ENCODE data around the gene HHAT.

DNA sequence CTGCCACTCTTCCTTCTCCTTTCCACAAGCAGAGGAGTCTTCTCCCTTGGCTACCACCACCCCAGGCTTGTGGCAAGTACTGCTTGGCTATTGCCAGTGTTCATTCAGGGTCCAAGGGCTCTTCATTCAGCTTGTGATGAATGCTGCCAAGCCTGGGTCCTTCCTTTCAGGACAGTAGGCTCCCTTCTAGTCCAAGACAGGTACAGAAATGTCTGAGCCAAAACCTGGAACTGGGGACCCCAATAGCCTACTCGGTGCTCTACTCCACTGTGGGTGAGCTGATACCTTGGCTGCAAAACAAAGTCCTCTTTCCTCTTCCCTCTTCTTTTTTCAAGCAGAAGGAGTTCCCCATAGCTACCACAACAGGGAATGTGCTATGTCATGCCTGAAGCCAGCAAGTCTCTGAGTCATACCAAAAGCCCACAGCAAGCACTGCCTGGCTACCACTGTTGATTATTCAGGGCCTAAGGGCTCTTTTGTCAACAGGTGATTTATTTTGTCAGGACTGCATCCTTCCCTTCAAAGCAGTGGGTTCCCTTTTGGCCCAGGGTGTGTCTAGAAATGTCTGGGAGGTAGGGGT is 268.9 kb downstream of the HHAT start:
- TF ChIP-seq EZH2 (IDR thresholded peaks at IDR 0.05; ENCODE audit: insufficient read depth, poor library complexity, severe bottlenecking): no peak
- no peak for TF ChIP-seq EZH2phosphoT487 (IDR thresholded peaks at IDR 0.05; ENCODE audit: insufficient read depth, low read depth)

Measured in GM23248 (cell line).